Subcutaneous abdominal adipose tissue (tissue), 5 donors: ENCODE data around the gene PTH2.

ENCODE experiments used
- H3K27ac ChIP-seq: one replicate; pipeline ENCODE4 v1.7.0; 2013; ENCODE audit warnings: low read depth, mild to moderate bottlenecking, inconsistent platforms, low read length, moderate library complexity
- H3K27me3 ChIP-seq, 5 donors: one replicate each; pipeline ENCODE4 v1.7.0; 2013; ENCODE audit warnings: low read length in 5 of 5, inconsistent platforms in 1 of 5; ENCODE audit not compliant: control insufficient read depth in 5 of 5, insufficient read depth in 4 of 5
- H3K36me3 ChIP-seq, 5 donors: one replicate each; pipeline ENCODE4 v1.7.0; 2013; ENCODE audit warnings: low read length in 5 of 5; ENCODE audit not compliant: control insufficient read depth in 5 of 5, insufficient read depth in 5 of 5
- H3K4me1 ChIP-seq, 5 donors: one replicate each; pipeline ENCODE4 v1.7.0; 2013; ENCODE audit warnings: low read length in 5 of 5, mild to moderate bottlenecking in 3 of 5, moderate library complexity in 1 of 5; ENCODE audit not compliant: control insufficient read depth in 5 of 5, insufficient read depth in 5 of 5
- H3K4me3 ChIP-seq, 5 donors: one replicate each; pipeline ENCODE4 v1.7.0; 2013; ENCODE audit warnings: low read length in 5 of 5, low read depth in 1 of 5
- H3K9ac ChIP-seq, 5 donors: one replicate each; pipeline ENCODE4 v1.7.0; 2013; ENCODE audit warnings: low read length in 5 of 5, mild to moderate bottlenecking in 4 of 5, moderate library complexity in 3 of 5
- H3K9me3 ChIP-seq, 5 donors: one replicate each; pipeline ENCODE4 v1.7.0; 2013; ENCODE audit warnings: low read length in 5 of 5; ENCODE audit not compliant: control insufficient read depth in 5 of 5
- donor health status: healthy.
- donor health status: healthy.
- donor health status: healthy.
- donor health status: healthy.
- donor health status: healthy.

PTH2 gene

DNA sequence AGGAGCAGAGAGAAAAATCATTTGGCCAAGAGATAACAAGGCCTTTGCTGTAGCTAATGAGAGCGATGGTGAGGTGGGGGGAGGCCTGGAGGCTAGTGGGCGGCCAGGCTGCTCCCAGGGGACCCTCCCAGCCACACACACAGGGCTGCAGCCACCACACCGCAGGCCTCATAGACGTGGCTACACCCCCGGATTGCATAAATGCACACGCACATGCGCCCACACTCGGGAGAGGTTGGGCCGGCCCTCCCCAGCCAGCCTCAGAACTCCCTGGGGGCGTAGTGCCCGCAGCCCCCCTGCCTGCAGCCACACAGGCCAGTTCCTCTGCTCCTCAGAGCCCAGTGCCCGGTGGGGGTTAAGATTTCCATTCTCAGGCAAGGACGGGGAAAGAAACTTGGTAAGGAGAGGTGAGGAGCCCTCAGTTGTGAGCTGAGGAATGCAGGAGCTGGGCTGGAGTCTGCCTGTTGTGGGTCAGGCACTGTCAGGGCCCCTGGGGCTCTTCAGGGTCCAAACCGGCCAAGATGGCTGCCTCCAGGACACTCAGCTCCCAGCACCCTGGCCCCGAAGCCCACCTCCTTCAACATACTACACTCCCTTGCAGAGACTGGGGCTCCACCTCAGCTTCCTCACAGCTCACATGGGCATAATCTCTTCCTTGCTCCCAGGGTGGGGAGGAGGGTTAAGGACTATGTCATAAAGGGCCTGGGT, 8.0 kb downstream of the PTH2 start:
- Histone ChIP-seq H3K9me3 (no peaks in the 10 kb centered on the region), H3K27me3 (peaks cover 14 to 47% (median 34%) of the 10 kb centered on the region in 5 donors), H3K27ac (no peak overlapping the region), H3K4me1 (peaks cover 0 to 2% (median 0%) of the 10 kb centered on the region in 5 donors), H3K36me3 (no peaks in the 10 kb centered on the region), H3K4me3 (no peak overlapping the region), H3K9ac (no peak overlapping the region)

DNA sequence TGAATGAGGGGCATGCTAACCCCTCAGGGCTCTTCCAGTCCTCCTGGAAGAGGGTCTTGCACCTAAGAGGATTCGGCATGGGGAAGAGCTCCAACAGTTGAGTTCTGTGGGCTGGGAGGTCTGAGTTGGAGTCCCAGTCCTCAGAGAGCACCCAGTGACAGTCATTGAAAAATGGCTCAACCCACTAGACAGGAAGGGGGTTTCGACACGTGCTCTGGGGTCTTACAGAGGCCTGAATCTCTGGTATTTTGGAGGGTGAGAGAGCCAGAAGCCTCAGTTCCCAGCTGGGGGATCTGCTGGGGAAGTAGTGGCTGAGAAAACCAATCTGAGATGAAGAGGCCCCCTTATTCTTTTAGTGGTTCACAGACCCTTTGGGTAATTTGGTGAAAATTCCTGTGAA, 9.0 kb downstream of the PTH2 start:
- Histone ChIP-seq H3K9me3 (no peaks in the 10 kb centered on the region), H3K4me3 (no peak overlapping the region), H3K9ac (no peak overlapping the region), H3K4me1 (peaks cover 0 to 3% (median 2%) of the 10 kb centered on the region in 5 donors), H3K36me3 (no peaks in the 10 kb centered on the region), H3K27me3 (peaks cover 14 to 37% (median 30%) of the 10 kb centered on the region in 5 donors), H3K27ac (no peak overlapping the region)

DNA sequence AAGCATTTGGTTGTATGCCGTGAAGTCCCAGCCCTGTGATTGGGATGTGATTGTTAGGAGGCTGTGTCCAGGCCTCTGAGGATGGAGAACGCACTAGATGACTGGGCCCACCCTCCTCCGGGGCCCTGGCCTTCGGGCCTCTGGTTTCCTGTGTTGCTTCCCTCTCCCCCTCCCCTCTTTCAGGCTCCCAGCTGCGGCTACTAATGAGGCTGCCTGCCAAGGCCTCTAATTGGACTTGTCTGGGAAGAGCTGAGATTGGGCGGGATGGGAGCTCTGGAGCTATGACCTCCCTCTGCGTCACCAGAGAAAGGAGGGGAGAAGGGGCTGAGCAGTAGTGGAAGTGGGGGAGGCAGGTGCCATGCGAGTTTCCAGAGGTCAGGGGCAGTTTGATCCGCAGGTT, 9.9 kb downstream of the PTH2 start:
- Histone ChIP-seq H3K4me1 (peaks cover 0 to 10% (median 2%) of the 10 kb centered on the region in 5 donors), H3K27ac (no peak overlapping the region), H3K9ac (no peak overlapping the region), H3K9me3 (no peaks in the 10 kb centered on the region), H3K4me3 (no peak overlapping the region), H3K36me3 (no peaks in the 10 kb centered on the region), H3K27me3 (peaks cover 14 to 29% (median 22%) of the 10 kb centered on the region in 5 donors)

DNA sequence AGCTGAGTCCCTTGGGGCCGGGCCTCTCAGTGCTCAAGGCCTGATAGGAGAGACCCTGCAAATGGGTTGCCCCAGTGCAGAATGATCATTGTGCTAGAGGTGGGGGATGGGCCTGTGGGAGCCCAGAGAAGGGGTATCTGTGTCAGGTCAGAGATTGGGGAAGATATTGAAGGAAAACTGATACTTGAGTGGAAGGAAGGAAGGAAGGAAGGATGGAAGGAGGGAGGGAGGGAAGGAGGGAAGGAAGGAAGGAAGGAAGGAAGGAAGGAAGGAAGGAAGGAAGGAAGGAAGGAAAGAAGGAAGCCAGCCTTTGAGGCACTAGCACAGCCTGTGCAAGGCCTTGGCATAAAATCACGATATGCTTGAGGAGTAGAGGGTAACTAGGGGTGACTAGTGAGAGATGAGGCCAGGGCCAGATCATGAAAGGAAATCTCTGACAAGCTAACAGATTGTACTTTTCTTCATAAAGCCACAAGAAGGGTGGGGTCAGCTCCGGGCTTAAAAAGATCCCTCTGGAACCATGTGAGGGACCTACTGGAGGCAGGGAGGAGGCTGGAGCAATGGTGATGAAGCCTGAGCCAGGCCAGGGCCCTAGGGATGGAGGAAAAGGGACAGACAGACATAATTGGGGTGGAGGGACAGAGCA, 11.4 kb downstream of the PTH2 start:
- Histone ChIP-seq H3K9me3 (no peaks in the 10 kb centered on the region), H3K36me3 (no peaks in the 10 kb centered on the region), H3K27me3 (peaks cover 10 to 16% (median 14%) of the 10 kb centered on the region in 5 donors), H3K9ac (no peak overlapping the region), H3K4me3 (no peak overlapping the region), H3K27ac (no peak overlapping the region), H3K4me1 (peaks cover 0 to 10% (median 0%) of the 10 kb centered on the region in 5 donors)

DNA sequence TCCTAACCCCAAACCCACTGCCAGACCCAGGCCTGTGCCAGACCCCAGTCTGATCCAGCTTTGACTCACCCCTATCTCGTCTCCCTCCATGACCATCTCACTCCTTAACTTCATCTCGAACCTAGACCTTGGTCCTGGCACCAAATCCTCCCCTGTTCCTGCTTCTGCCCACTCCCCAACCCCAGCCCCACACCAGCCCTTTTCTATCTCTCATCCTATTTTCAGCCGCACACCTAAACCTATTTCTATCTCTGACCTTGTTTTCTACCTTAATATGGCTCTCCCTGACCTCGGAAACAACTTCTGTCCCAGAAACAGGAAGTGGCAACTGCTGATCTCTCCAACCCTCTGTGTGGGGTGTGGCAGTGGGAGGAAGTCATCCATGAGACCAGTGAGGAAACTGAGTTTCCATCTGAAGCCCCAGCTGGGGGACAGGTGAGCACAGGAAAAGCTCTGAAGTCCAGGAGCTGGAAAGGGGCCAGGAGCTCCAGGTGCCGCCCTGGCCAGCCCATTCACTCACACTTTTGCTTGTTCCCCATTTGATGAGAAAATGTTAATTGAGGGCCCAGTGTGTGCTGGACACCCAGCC, 13.7 kb downstream of the PTH2 start:
- Histone ChIP-seq H3K27me3 (peaks cover 0 to 6% (median 0%) of the 10 kb centered on the region in 5 donors), H3K36me3 (no peaks in the 10 kb centered on the region), H3K4me1 (peaks cover 0 to 10% (median 0%) of the 10 kb centered on the region in 5 donors), H3K4me3 (no peak overlapping the region), H3K27ac (no peak overlapping the region), H3K9me3 (no peaks in the 10 kb centered on the region), H3K9ac (no peak overlapping the region)

DNA sequence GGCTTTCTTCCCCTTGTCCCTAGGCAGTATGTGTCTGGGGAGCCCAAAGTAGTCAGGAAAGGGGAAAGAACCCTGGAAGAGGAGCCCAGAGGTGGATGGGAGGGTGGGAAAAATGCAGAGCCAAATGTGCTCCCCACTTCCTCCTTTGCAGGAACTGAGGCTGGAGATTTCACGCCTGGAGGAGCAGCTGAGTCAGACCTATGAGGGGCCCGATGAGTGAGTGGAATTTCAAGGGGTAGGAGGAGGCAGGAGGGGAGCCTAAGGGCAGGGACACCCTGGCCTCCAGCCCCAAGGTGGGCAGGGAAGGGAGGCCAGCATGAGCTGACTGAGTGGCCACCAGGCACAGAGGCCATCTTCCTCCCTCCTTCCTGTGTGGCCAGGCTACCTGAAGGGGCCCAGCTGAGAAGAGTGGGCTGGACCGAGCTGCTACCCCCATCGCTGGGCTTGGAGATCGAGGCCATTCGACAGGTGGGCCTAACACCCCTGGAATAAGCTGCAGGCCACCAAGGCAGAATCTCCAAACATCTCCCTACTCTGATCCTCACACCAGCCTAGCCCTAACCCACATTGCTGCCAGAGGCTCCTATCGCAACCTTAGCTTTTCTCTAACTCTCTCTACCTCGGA, 14.3 kb downstream of the PTH2 start:
- H3K27ac ChIP-seq, result no peak overlapping the region
- H3K27me3 ChIP-seq, result peaks cover 0 to 4% (median 0%) of the 10 kb centered on the region in 5 donors
- H3K36me3 ChIP-seq, result no peaks in the 10 kb centered on the region

DNA sequence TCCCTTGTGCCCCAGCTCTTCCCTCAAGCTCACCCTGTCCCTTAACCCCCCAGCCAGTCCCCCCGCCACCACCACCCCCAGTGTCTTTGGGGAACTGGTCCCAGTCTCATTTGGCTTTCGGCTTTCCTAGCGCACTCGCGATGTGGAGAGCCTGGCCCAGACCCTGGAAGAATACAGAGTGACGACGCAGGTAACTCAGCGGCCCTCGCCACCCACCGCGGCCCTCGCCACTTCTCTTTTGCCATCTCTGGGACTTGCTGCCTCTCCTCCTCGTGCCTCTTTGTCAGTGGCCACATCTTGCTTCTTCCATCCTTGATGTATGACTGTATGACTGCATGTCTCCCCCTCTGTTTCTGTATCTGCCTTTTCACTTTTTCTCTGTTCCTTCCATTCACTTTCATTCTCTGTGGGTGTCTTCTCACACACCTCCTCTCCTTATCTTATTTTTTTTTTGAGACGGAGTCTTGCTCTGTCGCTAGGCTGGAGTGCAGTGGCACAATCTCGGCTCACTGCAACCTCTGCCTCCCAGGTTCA, 15.7 kb downstream of the PTH2 start:
- H3K4me1 ChIP-seq, result peaks cover 0 to 10% (median 0%) of the 10 kb centered on the region in 5 donors
- no peak overlapping the region for H3K27ac ChIP-seq
- no peak overlapping the region for H3K9ac ChIP-seq
- no peak overlapping the region for H3K4me3 ChIP-seq
- no peaks in the 10 kb centered on the region for H3K36me3 ChIP-seq
- peaks cover 0 to 3% (median 0%) of the 10 kb centered on the region in 5 donors for H3K27me3 ChIP-seq
- H3K9me3 ChIP-seq, result no peaks in the 10 kb centered on the region

More for the DNA sequence above, 14.3 kb downstream of the PTH2 start:
- Histone ChIP-seq H3K4me3 (no peak overlapping the region), H3K9ac (no peak overlapping the region), H3K4me1 (peaks cover 0 to 10% (median 0%) of the 10 kb centered on the region in 5 donors), H3K9me3 (no peaks in the 10 kb centered on the region)

DNA sequence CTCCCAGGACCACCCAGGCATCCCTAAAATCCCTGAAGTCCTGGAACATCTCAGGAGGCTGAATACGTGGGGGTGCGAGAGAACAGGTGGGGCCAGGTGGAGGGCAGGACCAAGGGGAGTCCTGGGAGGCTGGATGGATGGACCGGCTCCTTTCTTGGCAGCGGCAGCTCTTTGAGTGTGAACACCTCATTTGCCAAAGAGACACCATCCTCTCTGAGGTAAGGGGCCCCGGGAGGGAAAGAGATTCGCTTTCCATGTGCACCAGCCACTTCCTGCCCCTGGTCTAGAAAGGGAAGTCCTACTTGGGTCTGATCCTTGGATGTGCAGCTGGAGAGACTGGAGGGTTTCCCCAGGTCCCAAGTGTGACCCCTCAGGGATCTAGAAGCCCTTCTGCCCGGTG, 16.2 kb downstream of the PTH2 start:
- no peak overlapping the region for H3K27ac ChIP-seq
- no peak overlapping the region for H3K9ac ChIP-seq
- H3K36me3 ChIP-seq, result no peaks in the 10 kb centered on the region
- peaks cover 0 to 10% (median 0%) of the 10 kb centered on the region in 5 donors for H3K4me1 ChIP-seq
- H3K27me3 ChIP-seq, result peaks cover 0 to 3% (median 0%) of the 10 kb centered on the region in 5 donors
- no peaks in the 10 kb centered on the region for H3K9me3 ChIP-seq
- H3K4me3 ChIP-seq, result no peak overlapping the region

DNA sequence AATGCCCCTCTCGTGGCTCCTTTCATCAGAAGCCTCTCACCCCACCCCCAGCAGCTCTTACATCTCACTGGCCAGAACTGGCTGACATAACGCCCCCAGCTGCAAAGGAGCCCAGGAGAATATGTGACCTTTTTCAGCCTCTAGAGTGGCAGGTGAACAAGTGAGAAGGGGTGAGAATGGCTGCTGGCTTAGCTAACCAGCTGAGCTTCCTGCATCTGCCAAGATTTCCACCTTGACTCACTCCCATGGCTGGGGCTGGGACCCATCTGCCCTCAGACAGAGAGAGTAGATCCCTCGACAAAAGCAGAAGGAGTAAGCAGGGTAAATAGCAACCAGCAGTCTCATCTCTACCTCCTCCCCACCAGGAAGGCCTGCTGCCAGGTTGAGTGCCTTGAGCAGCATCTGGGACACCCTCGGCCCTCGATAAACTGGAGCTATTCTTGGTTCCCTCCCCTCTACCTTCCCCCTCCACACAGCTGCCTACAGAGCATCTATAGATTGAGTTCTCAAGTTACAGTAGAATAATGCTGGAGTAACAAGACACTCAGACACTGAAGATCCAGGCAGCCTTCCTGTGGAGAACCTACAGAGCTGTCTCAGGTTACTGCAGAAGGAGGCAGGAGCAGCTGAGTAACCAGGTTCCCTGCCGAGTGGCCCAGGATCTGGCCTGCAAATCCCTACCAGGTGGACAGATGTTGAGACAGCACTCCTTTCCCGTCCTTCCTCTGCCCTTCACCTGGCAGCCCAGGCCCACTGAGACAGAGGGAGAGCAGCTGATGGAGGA, 19.6 kb downstream of the PTH2 start:
- H3K9ac ChIP-seq, result no peak overlapping the region
- peaks cover 0 to under 1% (median 0%) of the 10 kb centered on the region in 5 donors for H3K4me1 ChIP-seq
- no peak overlapping the region for H3K4me3 ChIP-seq
- H3K36me3 ChIP-seq, result no peaks in the 10 kb centered on the region
- H3K27me3 ChIP-seq, result peaks cover 0 to 4% (median 0%) of the 10 kb centered on the region in 5 donors
- H3K27ac ChIP-seq, result no peak overlapping the region
- H3K9me3 ChIP-seq, result no peaks in the 10 kb centered on the region
